MM.1S (cell line): Measurements from ENCODE around the gene TFAP2A.

Experiments used
- CTCF ChIP-seq: fragments of 300-600 bp; sonication (generic); IDR thresholded peaks from 2 replicates; pipeline ENCODE4 v1.5.1; 2016; ENCODE audit warnings: antibody characterized with exemption, low read length, mixed read lengths
- EZH2 ChIP-seq: fragments of 300-600 bp; sonication (generic); optimal IDR thresholded peaks from 2 replicates; pipeline ENCODE3; 2017; ENCODE audit warnings: low read depth, mild to moderate bottlenecking, antibody characterized with exemption, low read length, mixed read lengths
- EZH2phosphoT487 ChIP-seq: fragments of 300-600 bp; sonication (generic); IDR thresholded peaks from 2 replicates; pipeline ENCODE4 v1.6.1; 2018; ENCODE audit warnings: antibody characterized with exemption, low read length

DNA sequence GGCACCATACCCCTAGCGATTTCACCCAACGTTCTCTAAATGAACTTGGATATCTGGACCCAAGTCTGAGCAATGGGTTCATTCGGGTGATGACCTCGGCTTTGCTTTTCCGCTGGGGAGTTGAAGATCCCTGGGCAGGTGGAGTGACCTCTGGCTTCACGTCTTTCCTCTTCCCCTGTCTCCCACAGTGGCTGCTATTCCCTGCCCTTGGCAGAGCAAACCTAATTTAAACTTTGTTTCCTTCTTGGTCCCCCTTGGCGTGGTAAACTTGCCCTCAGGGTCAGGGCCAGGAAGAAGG is 7.8 kb upstream of the TFAP2A start:
- TF ChIP-seq CTCF (no peak), EZH2 (no peak), EZH2phosphoT487 (no peak)
